Naive thymus-derived CD8-positive, alpha-beta T cell (primary cell): ENCODE data around the gene SH3BP1. TPM values are rescaled to one million over a fixed set of nuclear protein-coding genes. Genes with fewer than 3 reads are reported as not detected.
A peak's percentile ranks its signal among the peaks of the same experiment; 100 is the strongest.
"Not testable (repeated sequence)": the region's sequence is repeated elsewhere in the genome, so short reads cannot be mapped to it uniquely, and the experiment has no call there.

Source experiments
- ATAC-seq, 2 donors: fragments of 150-1000 bp; cut with Tn5 transposase in 1 of 2; sonication (Bioruptor Pico), chemical (Tn5 transposase) in 1 of 2; 1 replicate in 1 of 2; 2 replicates in 1 of 2; pipeline ENCODE4 v1.10.0; 2021; ENCODE audit warnings: mild to moderate bottlenecking in 2 of 2, moderate library complexity in 2 of 2
- POLR2A ChIA-PET: fragments of 350-600 bp; sonication (Branson Sonifier 250); formaldehyde crosslinking; loops from one replicate; lab custom pipeline; 2021; ENCODE audit warnings: antibody characterized with exemption; lab: Charles Lee
- DNase-seq, 10 donors: peaks; one replicate each; pipeline versions ENCODE4 v3.0.0 to v3.0.0-alpha.2; 2020 to 2022
- H3K27ac Mint-ChIP-seq, 10 donors: one replicate each; pipeline ENCODE4 v1.8.0; 2020 to 2022; ENCODE audit warnings: mild to moderate bottlenecking in 10 of 10, mixed read lengths in 10 of 10, moderate library complexity in 4 of 10, inconsistent platforms in 1 of 10
- H3K27me3 Mint-ChIP-seq, 5 donors: one replicate each; pipeline ENCODE4 v1.8.0; 2021 to 2022; ENCODE audit warnings: mixed read lengths in 5 of 5
- H3K36me3 Mint-ChIP-seq, 3 donors: one replicate each; pipeline ENCODE4 v1.8.0; 2020 to 2022; ENCODE audit warnings: mixed read lengths in 3 of 3, mild to moderate bottlenecking in 2 of 3, inconsistent platforms in 1 of 3
- H3K4me1 Mint-ChIP-seq, 4 donors: one replicate each; pipeline ENCODE4 v1.8.0; 2021 to 2022; ENCODE audit warnings: mixed read lengths in 4 of 4
- H3K4me3 Mint-ChIP-seq, 10 donors: one replicate each; pipeline ENCODE4 v1.8.0; 2020 to 2022; ENCODE audit warnings: mild to moderate bottlenecking in 10 of 10, mixed read lengths in 10 of 10, moderate library complexity in 6 of 10, inconsistent platforms in 1 of 10
- H3K9me3 Mint-ChIP-seq, 9 donors: one replicate each; pipeline ENCODE4 v1.8.0; 2020 to 2022; ENCODE audit warnings: mixed read lengths in 9 of 9, mild to moderate bottlenecking in 3 of 9, inconsistent platforms in 1 of 9, moderate library complexity in 1 of 9
- polyA plus RNA-seq, 3 donors: library from polyadenylated mRNA; unstranded; fragments of 300-500 nt; fragmentation: Illumina TruSeq; gene quantifications; one replicate each; pipeline ENCODE4 v1.2.3, GENCODE V29; 2021
- total RNA-seq, 8 experiments: library from RNA in 2 of 8; stranded (reverse) in 2 of 8; gene quantifications; one replicate each; pipeline ENCODE4 v1.2.3 and lab custom pipeline; 2021 to 2026

Gene SH3BP1
- total and polyA plus RNA-seq, 5 experiments from 2014 or later = 16.9 to 79.0 (median 26.5) TPM

DNA sequence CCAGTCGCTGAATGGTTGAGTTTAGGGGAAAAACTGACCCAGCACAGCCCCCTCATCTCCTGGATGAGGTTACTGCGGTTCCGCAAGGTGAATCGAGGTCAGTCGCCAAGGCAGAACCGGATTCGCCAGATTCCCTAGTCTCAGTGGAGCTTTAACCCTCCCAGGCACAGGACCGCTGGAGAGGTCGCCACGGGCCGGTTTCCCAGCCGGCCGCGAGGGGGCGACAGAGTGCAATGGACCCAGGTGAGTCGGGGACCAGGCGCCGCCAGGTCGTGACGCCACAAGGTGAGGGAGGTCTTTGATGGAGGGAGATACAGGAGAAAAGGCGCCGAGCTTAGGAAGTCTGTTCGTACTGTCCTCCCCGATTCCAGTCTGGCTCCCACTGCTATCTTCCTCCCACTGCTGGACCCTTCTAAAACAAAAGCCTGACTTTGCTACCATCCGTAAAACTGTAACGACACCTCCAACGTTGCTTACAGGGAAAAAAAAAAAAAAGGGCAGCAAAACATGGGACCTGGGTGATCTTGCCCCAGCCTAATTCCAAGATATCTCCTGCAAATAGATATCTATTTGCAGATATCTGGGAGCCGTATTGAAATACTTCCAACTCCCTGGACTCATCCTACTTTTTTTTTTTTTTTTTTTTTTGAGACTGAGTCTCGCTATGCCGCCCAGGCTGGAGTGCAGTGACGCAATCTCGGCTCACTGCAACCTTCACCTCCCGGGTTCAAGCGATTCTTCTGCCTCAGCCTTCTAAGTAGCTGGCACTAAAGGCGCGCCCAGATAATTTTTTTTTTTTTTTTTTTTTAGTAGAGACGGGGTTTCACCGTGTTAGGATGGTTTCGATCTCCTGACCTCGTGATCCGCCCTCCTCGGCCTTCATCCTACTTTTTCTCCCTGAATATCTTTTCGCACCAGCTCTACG lies 32.2 kb upstream of the SH3BP1 start:
- Mint-ChIP-seq H3K9me3 (no peaks in the 10 kb centered on the region), H3K36me3 (no peaks in the 10 kb centered on the region), H3K4me3 (peak overlapping the region; percentile 87 to 96 (median 90)), H3K4me1 (peaks cover 30 to 69% (median 65%) of the 10 kb centered on the region in 4 donors), H3K27me3 (no peaks in the 10 kb centered on the region), H3K27ac (peak overlapping the region; percentile 48 to 99 (median 98))
- peak; percentile 81 to 96 (median 90) for DNase-seq
- POLR2A ChIA-PET = interaction anchor here (0.8 to 64.1 kb wide), 20 partner anchors 8 to 831 kb away, joined by 3 to 2283 read pairs (median 5); partner anchors contain the start of genes ANKRD54, C22orf23, IFT27 and LGALS1
- peak; percentile 25 to 27 for ATAC-seq

GRCh38 chr22:37607935-37608476 lies 31.5 kb upstream of the SH3BP1 start:
- POLR2A ChIA-PET = interaction anchor here (0.7 to 64.1 kb wide), 19 partner anchors 8 to 832 kb away, joined by 3 to 2283 read pairs (median 5); partner anchors contain the start of genes ANKRD54, C22orf23, IFT27 and LGALS1
- peak; percentile 1 to 9 for ATAC-seq
- H3K4me1 Mint-ChIP-seq = peaks cover 29 to 66% (median 62%) of the 10 kb centered on the region in 4 donors

GRCh38 chr22:37608477-37609239 lies 30.8 kb upstream of the SH3BP1 start, which contains the start of gene GGA1:
Gene GGA1, plus strand, starts transcription at chr22:37608834. Its CDS starts 27 bp downstream, at chr22:37608861.
- Mint-ChIP-seq H3K9me3 (no peaks in the 10 kb centered on the region), H3K27me3 (no peaks in the 10 kb centered on the region), H3K4me1 (peaks cover 30 to 68% (median 62%) of the 10 kb centered on the region in 4 donors), H3K27ac (peak within 1 kb of the TSS; percentile 95 to 99 (median 98)), H3K36me3 (no peaks in the 10 kb centered on the region), H3K4me3 (peak within 1 kb of the TSS; percentile 88 to 96 (median 93))
- ATAC-seq = peak; percentile 74 to 78
- peak; percentile 92 to 99 (median 97) for DNase-seq
- POLR2A ChIA-PET = interaction anchor here (0.7 to 64.1 kb wide), 20 partner anchors 9 to 833 kb away, joined by 3 to 2283 read pairs (median 4); partner anchors contain the start of genes ANKRD54, C22orf23, IFT27 and LGALS1

More at GRCh38 chr22:37607935-37608476, 31.5 kb upstream of the SH3BP1 start:
- no peaks in the 10 kb centered on the region for H3K27me3 Mint-ChIP-seq
- H3K9me3 Mint-ChIP-seq = no peaks in the 10 kb centered on the region
- DNase-seq = no peak
- peak overlapping the region; percentile 95 to 99 (median 98) for H3K27ac Mint-ChIP-seq
- no peaks in the 10 kb centered on the region for H3K36me3 Mint-ChIP-seq
- peak overlapping the region; percentile 87 to 96 (median 90) for H3K4me3 Mint-ChIP-seq

- Mint-ChIP-seq H3K9me3 (no peaks in the 10 kb centered on the region), H3K27me3 (no peaks in the 10 kb centered on the region), H3K36me3 (no peaks in the 10 kb centered on the region), H3K4me3 (peak overlapping the region; percentile 88 to 96 (median 92)), H3K4me1 (peaks cover 29 to 63% (median 55%) of the 10 kb centered on the region in 4 donors), H3K27ac (peak overlapping the region; percentile 76 to 96 (median 90))
- POLR2A ChIA-PET = interaction anchor here (1.0 to 64.1 kb wide), 9 partner anchors 13 to 343 kb away, joined by 3 to 2283 read pairs (median 12); partner anchors contain the start of genes ANKRD54, C22orf23, LGALS1 and MFNG
- peak in 1 of 10 donors; percentile 65 for DNase-seq
- no peak for ATAC-seq
These were observed 30.0 kb upstream of the SH3BP1 start for GRCh38 chr22:37609240-37610152.

- Mint-ChIP-seq H3K4me1 (peaks cover 24 to 57% (median 49%) of the 10 kb centered on the region in 4 donors), H3K27ac (peak overlapping the region in 6 of 10 donors; percentile 87 to 96 (median 92)), H3K4me3 (peak overlapping the region; percentile 88 to 96 (median 92))
- not testable (repeated sequence) for H3K36me3 Mint-ChIP-seq, ATAC-seq, H3K9me3 Mint-ChIP-seq, H3K27me3 Mint-ChIP-seq
- DNase-seq = peak in 1 of 10 donors; percentile 7
- POLR2A ChIA-PET = interaction anchor here (3.8 to 64.1 kb wide), 4 partner anchors 16 to 125 kb away, joined by 50 to 2283 read pairs (median 82); partner anchors contain the start of genes LGALS1, MFNG, NOL12 and PDXP
These were observed 29.4 kb upstream of the SH3BP1 start for GRCh38 chr22:37610153-37610475.

- H3K27ac Mint-ChIP-seq = peak overlapping the region in 9 of 10 donors; percentile 9 to 90 (median 48)
- ATAC-seq (no peak), DNase-seq (peak in 1 of 10 donors; percentile 52)
- no peaks in the 10 kb centered on the region for H3K27me3 Mint-ChIP-seq
- peaks cover 0 to 6% (median 0%) of the 10 kb centered on the region in 3 donors for H3K36me3 Mint-ChIP-seq
- POLR2A ChIA-PET = interaction anchor here (4.0 to 64.1 kb wide), 2 partner anchors 53 to 126 kb away, joined by 82 to 2283 read pairs; partner anchors contain the start of genes LGALS1, MFNG, NOL12 and PDXP
- no peaks in the 10 kb centered on the region for H3K9me3 Mint-ChIP-seq
- peak overlapping the region; percentile 30 to 96 (median 90) for H3K4me3 Mint-ChIP-seq
- H3K4me1 Mint-ChIP-seq = peaks cover 20 to 52% (median 45%) of the 10 kb centered on the region in 4 donors
These were observed 28.9 kb upstream of the SH3BP1 start for GRCh38 chr22:37610480-37611129.

DNA sequence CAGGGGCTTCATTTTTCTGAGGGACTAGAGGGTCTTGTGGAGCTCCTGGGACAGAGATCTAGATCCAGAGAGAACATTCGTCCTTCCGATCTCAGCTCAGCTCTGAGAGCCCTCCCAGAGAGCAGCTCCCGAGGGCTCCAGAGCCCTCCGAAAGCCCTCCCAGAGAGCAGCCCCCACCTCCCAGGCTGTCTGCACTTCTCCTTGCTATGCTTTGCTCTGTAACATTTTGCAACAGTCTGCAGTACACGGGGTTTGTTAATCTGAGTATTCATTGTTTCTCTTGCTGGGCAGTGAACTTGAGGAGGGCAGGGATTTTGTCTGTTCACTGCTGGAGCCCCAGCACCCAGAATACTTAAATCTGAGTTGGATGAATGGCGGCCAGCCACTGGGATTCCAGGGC lies 28.3 kb upstream of the SH3BP1 start:
- Mint-ChIP-seq H3K27ac (peak overlapping the region in 6 of 10 donors; percentile 41 to 63 (median 53)), H3K4me1 (peaks cover 17 to 50% (median 40%) of the 10 kb centered on the region in 4 donors), H3K27me3 (no peaks in the 10 kb centered on the region), H3K9me3 (no peaks in the 10 kb centered on the region), H3K4me3 (peak overlapping the region in 6 of 10 donors; percentile 16 to 95 (median 54)), H3K36me3 (peaks cover 0 to 11% (median 0%) of the 10 kb centered on the region in 3 donors)
- ATAC-seq = no peak
- POLR2A ChIA-PET = interaction anchor here (64.1 kb wide), 1 partner anchor 52 kb away, joined by 2283 read pairs; the partner anchor contains the start of genes LGALS1, NOL12, PDXP and SH3BP1
- peak in 1 of 10 donors; percentile 37 for DNase-seq

GRCh38 chr22:37616201-37617083 lies 23.0 kb upstream of the SH3BP1 start:
- H3K27me3 Mint-ChIP-seq = no peaks in the 10 kb centered on the region
- H3K27ac Mint-ChIP-seq = peak overlapping the region in 1 of 10 donors; percentile 36
- DNase-seq (no peak), ATAC-seq (no peak)
- no peak overlapping the region for H3K4me3 Mint-ChIP-seq
- peaks cover 0 to 48% (median 0%) of the 10 kb centered on the region in 3 donors for H3K36me3 Mint-ChIP-seq
- no peaks in the 10 kb centered on the region for H3K9me3 Mint-ChIP-seq
- peaks cover 0 to 15% (median 2%) of the 10 kb centered on the region in 4 donors for H3K4me1 Mint-ChIP-seq
- POLR2A ChIA-PET = interaction anchor here (64.1 kb wide), 1 partner anchor 47 kb away, joined by 2283 read pairs; the partner anchor contains the start of genes LGALS1, NOL12, PDXP and SH3BP1

GRCh38 chr22:37617431-37617830 lies 22.0 kb upstream of the SH3BP1 start:
- H3K27me3 Mint-ChIP-seq = no peaks in the 10 kb centered on the region
- peaks cover 0 to 10% (median under 1%) of the 10 kb centered on the region in 4 donors for H3K4me1 Mint-ChIP-seq
- H3K36me3 Mint-ChIP-seq = peaks cover 0 to 51% (median 0%) of the 10 kb centered on the region in 3 donors
- POLR2A ChIA-PET = interaction anchor here (1.6 to 64.1 kb wide), 2 partner anchors 9 to 46 kb away, joined by 4 to 2283 read pairs; partner anchors contain the start of genes LGALS1, NOL12, PDXP and SH3BP1
- DNase-seq = no peak
- no peak overlapping the region for H3K4me3 Mint-ChIP-seq
- no peak overlapping the region for H3K27ac Mint-ChIP-seq
- ATAC-seq = no peak
- H3K9me3 Mint-ChIP-seq = no peaks in the 10 kb centered on the region
